ENCODE results near the gene PCDH17. TPM values are rescaled to one million over a fixed set of nuclear protein-coding genes. Genes with fewer than 3 reads are reported as not detected.

Gene PCDH17
- polyA plus RNA-seq, 1 donor (not counting 4 experiments of a cell fraction or from before 2014, with no cell fraction given): not detected

DNA sequence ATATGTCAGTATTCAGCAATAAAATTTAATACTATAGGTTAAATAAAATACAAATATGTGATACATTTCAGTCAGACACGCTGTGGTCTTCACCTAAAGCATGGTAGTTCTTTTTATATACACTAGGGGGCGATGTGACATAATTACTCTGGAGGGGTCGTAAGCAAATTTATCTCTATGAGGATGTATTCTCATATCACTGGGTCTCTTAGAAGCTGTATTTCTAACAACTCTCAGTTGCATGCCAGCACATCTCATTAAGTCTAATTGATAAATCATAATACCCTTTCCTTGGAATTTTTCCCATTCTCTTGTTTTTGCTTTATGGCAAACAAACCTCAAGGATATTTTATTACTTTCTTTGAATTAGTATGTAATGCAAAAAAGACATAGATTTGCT is 3.9 kb upstream of the PCDH17 start:
- Histone ChIP-seq H3K79me2 (ENCODE audit: control insufficient read depth, insufficient read depth, low read length) (no peaks in the 10 kb centered on the region), H4K20me1 (ENCODE audit: control insufficient read depth, extremely low read depth, insufficient read depth, low read length) (no peaks in the 10 kb centered on the region), H2AFZ (ENCODE audit: control insufficient read depth, low read length) (no peak overlapping the region), H3K4me1 (ENCODE audit: control insufficient read depth, extremely low read depth, insufficient read depth, low read length) (no peaks in the 10 kb centered on the region), H3K9ac (ENCODE audit: control insufficient read depth, extremely low read depth, insufficient read depth, low read length) (no peak overlapping the region), H3K9me1 (ENCODE audit: control insufficient read depth, extremely low read depth, insufficient read depth, low read length) (no peaks in the 10 kb centered on the region), H3K27me3 (ENCODE audit: control insufficient read depth, extremely low read depth, insufficient read depth, low read length) (peaks cover 37% of the 10 kb centered on the region), H3K36me3 (ENCODE audit: control insufficient read depth in 2 of 2, extremely low read depth in 1 of 2, insufficient read depth in 2 of 2, low read length in 2 of 2) (no peaks in the 10 kb centered on the region), H3K9me3 (ENCODE audit: control insufficient read depth, low read depth, low read length) (peaks cover 5% of the 10 kb centered on the region), H3K4me2 (ENCODE audit: control insufficient read depth, extremely low read depth, insufficient read depth, low read depth, low read length) (no peak overlapping the region), H3K27ac (ENCODE audit: control insufficient read depth, insufficient read depth, low read length) (no peak overlapping the region), H3K4me3 (ENCODE audit: control insufficient read depth in 2 of 3, extremely low read depth in 1 of 3, insufficient read depth in 2 of 3, low read depth in 1 of 3, low read length in 3 of 3) (no peak overlapping the region)
- dilution Hi-C loops (cut with MboI; ENCODE audit: extremely low pct_ligation_motif_present, low sequenced_read_pairs): no loop called here
- no peak for TF ChIP-seq EZH2 (IDR thresholded peaks at IDR 0.05; ENCODE audit: low read length)
- TF ChIP-seq, protein P1, sequence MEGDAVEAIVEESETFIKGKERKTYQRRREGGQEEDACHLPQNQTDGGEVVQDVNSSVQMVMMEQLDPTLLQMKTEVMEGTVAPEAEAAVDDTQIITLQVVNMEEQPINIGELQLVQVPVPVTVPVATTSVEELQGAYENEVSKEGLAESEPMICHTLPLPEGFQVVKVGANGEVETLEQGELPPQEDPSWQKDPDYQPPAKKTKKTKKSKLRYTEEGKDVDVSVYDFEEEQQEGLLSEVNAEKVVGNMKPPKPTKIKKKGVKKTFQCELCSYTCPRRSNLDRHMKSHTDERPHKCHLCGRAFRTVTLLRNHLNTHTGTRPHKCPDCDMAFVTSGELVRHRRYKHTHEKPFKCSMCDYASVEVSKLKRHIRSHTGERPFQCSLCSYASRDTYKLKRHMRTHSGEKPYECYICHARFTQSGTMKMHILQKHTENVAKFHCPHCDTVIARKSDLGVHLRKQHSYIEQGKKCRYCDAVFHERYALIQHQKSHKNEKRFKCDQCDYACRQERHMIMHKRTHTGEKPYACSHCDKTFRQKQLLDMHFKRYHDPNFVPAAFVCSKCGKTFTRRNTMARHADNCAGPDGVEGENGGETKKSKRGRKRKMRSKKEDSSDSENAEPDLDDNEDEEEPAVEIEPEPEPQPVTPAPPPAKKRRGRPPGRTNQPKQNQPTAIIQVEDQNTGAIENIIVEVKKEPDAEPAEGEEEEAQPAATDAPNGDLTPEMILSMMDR (optimal IDR thresholded peaks at IDR 0.05 in 1 of 3, IDR thresholded peaks at IDR 0.05 in 1 of 3, conservative IDR thresholded peaks at IDR 0.05 in 1 of 3; ENCODE audit: extremely low read depth in 1 of 3, insufficient read depth in 2 of 3, low read length in 3 of 3): peak in 2 of 3 experiments; percentile 28 to 30
- no peak for FAIRE-seq
- DNase-seq (ENCODE audit: low read depth, low spot score): no peak

DNA sequence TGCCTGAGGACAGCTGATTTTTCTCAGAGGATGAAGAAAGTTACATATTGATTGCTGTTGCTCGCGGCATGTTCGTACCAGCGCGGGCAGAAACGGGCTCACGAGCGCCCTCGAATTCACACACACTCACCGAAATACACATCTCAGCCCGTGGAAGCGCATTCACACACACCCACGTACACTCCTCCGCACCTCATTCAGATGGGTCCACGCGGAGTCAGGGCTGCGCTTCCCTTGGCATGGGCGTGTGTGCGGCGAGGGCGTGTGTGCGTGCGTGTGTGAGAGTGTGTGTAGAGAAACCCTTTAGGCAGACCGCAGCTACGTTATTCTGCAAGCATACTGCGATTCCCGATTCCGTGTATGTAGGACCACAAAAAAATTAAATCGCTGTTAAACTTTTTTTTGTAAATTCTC is 2.1 kb upstream of the PCDH17 start:
- H2AFZ ChIP-seq (ENCODE audit: control insufficient read depth, low read length): no peak overlapping the region

More for the DNA sequence above, 2.1 kb upstream of the PCDH17 start:
- Histone ChIP-seq H3K4me2 (ENCODE audit: control insufficient read depth, extremely low read depth, insufficient read depth, low read depth, low read length) (no peak overlapping the region), H3K9me3 (ENCODE audit: control insufficient read depth, low read depth, low read length) (peaks cover 21% of the 10 kb centered on the region), H3K9me1 (ENCODE audit: control insufficient read depth, extremely low read depth, insufficient read depth, low read length) (no peaks in the 10 kb centered on the region), H3K27ac (ENCODE audit: control insufficient read depth, insufficient read depth, low read length) (no peak overlapping the region), H3K79me2 (ENCODE audit: control insufficient read depth, insufficient read depth, low read length) (no peaks in the 10 kb centered on the region), H4K20me1 (ENCODE audit: control insufficient read depth, extremely low read depth, insufficient read depth, low read length) (no peaks in the 10 kb centered on the region), H3K4me3 (ENCODE audit: control insufficient read depth in 2 of 3, extremely low read depth in 1 of 3, insufficient read depth in 2 of 3, low read depth in 1 of 3, low read length in 3 of 3) (no peak overlapping the region), H3K9ac (ENCODE audit: control insufficient read depth, extremely low read depth, insufficient read depth, low read length) (no peak overlapping the region), H3K4me1 (ENCODE audit: control insufficient read depth, extremely low read depth, insufficient read depth, low read length) (no peaks in the 10 kb centered on the region), H3K27me3 (ENCODE audit: control insufficient read depth, extremely low read depth, insufficient read depth, low read length) (peaks cover 53% of the 10 kb centered on the region), H3K36me3 (ENCODE audit: control insufficient read depth in 2 of 2, extremely low read depth in 1 of 2, insufficient read depth in 2 of 2, low read length in 2 of 2) (no peaks in the 10 kb centered on the region)
- DNase-seq (ENCODE audit: low read depth, low spot score): no peak
- dilution Hi-C loops (cut with MboI; ENCODE audit: extremely low pct_ligation_motif_present, low sequenced_read_pairs): no loop called here
- no peak for FAIRE-seq
- TF ChIP-seq EZH2 (IDR thresholded peaks at IDR 0.05; ENCODE audit: low read length): peak; percentile 79
- TF ChIP-seq, protein P1 (optimal IDR thresholded peaks at IDR 0.05 in 1 of 3, IDR thresholded peaks at IDR 0.05 in 1 of 3, conservative IDR thresholded peaks at IDR 0.05 in 1 of 3; ENCODE audit: extremely low read depth in 1 of 3, insufficient read depth in 2 of 3, low read length in 3 of 3): no peak

Data from keratinocyte (primary cell).